Measurements from ENCODE around the gene FPR1. TPM values are rescaled to one million over a fixed set of nuclear protein-coding genes. Genes with fewer than 3 reads are reported as not detected.

FPR1 gene, protein sequence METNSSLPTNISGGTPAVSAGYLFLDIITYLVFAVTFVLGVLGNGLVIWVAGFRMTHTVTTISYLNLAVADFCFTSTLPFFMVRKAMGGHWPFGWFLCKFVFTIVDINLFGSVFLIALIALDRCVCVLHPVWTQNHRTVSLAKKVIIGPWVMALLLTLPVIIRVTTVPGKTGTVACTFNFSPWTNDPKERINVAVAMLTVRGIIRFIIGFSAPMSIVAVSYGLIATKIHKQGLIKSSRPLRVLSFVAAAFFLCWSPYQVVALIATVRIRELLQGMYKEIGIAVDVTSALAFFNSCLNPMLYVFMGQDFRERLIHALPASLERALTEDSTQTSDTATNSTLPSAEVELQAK
- polyA plus RNA-seq (2012; ENCODE audit: missing spikeins), result not detected

DNA sequence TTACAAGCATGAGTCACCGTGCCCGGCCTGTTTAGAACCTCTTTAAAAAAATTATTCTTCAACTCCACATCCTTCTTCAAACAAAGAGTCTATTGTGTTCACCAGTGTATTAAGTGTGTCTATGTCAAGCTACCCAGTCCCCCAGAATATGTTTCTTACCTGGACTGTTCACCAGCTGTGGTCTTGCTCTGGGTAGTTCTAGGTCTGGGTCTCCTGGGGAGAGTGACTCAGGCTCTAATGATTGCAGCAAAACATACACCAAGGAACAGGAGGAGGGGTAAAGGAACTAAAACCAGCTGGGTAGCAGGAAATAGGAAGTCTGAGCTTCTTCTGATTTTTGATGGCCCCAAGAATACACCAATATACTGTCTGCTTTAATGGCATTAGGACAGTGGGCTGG, at the start of gene FPR1:
TSS of gene FPR1 (minus strand) at position 224 of the 400 bp plus-strand sequence. CDS start 4,884 bp downstream, outside the sequence.
- DNase-seq (ENCODE audit: insufficient read length) (no peak), FAIRE-seq (no peak)
- TF ChIP-seq TAF1 (IDR thresholded peaks at IDR 0.05; ENCODE audit: borderline replicate concordance, low read depth, low read length) (no peak), POLR2A (IDR thresholded peaks at IDR 0.05; ENCODE audit: low read depth, low read length) (no peak), POLR2AphosphoS5 (IDR thresholded peaks at IDR 0.05; ENCODE audit: low read depth, low read length) (no peak)

GRCh38 chr19:51800473-51801244, 49.0 kb upstream of the FPR1 start:
- TF ChIP-seq POLR2AphosphoS5 (IDR thresholded peaks at IDR 0.05; ENCODE audit: low read depth, low read length) (no peak), TAF1 (IDR thresholded peaks at IDR 0.05; ENCODE audit: borderline replicate concordance, low read depth, low read length) (no peak), POLR2A (IDR thresholded peaks at IDR 0.05; ENCODE audit: low read depth, low read length) (no peak)
- DNase-seq (ENCODE audit: insufficient read length), result no peak
- no peak for FAIRE-seq

DNA sequence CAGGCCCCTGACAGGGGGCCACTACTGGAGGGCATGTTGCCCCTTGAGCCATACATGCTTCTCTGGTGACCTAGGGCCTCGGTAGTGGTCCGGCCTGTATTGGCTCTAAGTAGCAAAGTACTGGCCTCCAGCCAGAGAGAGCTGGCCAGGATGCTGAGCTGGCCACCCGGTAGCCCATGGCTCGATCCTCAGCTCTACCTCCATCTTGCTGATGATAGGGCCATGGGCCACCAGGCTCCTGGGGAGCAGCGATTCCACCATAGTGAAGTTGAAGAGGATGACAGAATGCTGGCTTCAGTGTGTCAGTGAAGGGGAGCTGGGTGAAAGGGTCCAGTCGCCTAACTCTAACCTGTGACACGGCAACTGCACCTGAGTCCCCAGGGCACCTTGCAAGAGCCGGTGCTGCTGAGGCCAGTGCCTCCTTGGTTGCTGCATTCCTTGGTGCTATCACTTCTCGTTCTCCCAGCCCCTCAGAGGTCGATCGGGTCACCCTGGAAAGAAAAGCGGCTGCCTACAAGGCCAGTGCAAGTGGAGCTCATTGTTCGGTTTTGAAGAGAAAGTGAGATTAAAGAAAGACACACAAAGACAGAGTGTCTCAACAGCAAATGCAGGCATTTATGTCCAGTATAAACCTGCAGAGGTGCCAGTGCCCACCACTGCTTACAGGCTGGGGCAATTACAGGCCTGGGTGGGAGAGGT, 48.2 kb upstream of the FPR1 start:
- TF ChIP-seq POLR2A (IDR thresholded peaks at IDR 0.05; ENCODE audit: low read depth, low read length) (no peak), TAF1 (IDR thresholded peaks at IDR 0.05; ENCODE audit: borderline replicate concordance, low read depth, low read length) (no peak), POLR2AphosphoS5 (IDR thresholded peaks at IDR 0.05; ENCODE audit: low read depth, low read length) (no peak)
- DNase-seq (ENCODE audit: insufficient read length), result no peak
- no peak for FAIRE-seq

- DNase-seq (ENCODE audit: insufficient read length) (no peak), FAIRE-seq (no peak)
- TF ChIP-seq POLR2AphosphoS5 (IDR thresholded peaks at IDR 0.05; ENCODE audit: low read depth, low read length), result no peak
- TF ChIP-seq POLR2A (IDR thresholded peaks at IDR 0.05; ENCODE audit: low read depth, low read length), result no peak
- no peak for TF ChIP-seq TAF1 (IDR thresholded peaks at IDR 0.05; ENCODE audit: borderline replicate concordance, low read depth, low read length)
Observed at GRCh38 chr19:51799034-51799773, 47.5 kb upstream of the FPR1 start.

GRCh38 chr19:51798062-51798461, 46.4 kb upstream of the FPR1 start:
- TF ChIP-seq TAF1 (IDR thresholded peaks at IDR 0.05; ENCODE audit: borderline replicate concordance, low read depth, low read length) (no peak), POLR2AphosphoS5 (IDR thresholded peaks at IDR 0.05; ENCODE audit: low read depth, low read length) (no peak), POLR2A (IDR thresholded peaks at IDR 0.05; ENCODE audit: low read depth, low read length) (no peak)
- no peak for DNase-seq (ENCODE audit: insufficient read length)
- no peak for FAIRE-seq

DNA sequence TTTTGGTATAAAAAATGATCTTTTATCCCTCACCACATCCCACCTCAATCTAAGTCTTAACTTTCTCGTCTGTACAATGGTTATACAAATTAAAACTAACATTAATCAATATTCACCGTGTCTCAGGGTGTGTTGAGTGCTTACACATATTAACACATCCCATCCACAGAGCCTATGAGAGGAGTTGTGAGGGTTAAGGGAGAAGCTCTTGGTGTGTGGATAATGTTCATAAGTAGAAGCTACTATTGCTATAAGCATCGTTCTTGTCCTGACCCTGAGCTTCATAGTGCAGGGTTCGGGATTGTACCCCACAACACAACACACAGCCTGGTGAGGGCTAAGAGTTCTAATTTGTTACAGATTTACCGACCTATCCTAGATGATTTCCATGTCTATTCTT, 45.8 kb upstream of the FPR1 start:
- DNase-seq (ENCODE audit: insufficient read length) (no peak), FAIRE-seq (no peak)
- no peak for TF ChIP-seq TAF1 (IDR thresholded peaks at IDR 0.05; ENCODE audit: borderline replicate concordance, low read depth, low read length)
- no peak for TF ChIP-seq POLR2AphosphoS5 (IDR thresholded peaks at IDR 0.05; ENCODE audit: low read depth, low read length)
- no peak for TF ChIP-seq POLR2A (IDR thresholded peaks at IDR 0.05; ENCODE audit: low read depth, low read length)

GRCh38 chr19:51796195-51796679, 44.6 kb upstream of the FPR1 start:
- DNase-seq (ENCODE audit: insufficient read length), result no peak
- no peak for FAIRE-seq
- TF ChIP-seq TAF1 (IDR thresholded peaks at IDR 0.05; ENCODE audit: borderline replicate concordance, low read depth, low read length) (no peak), POLR2AphosphoS5 (IDR thresholded peaks at IDR 0.05; ENCODE audit: low read depth, low read length) (no peak), POLR2A (IDR thresholded peaks at IDR 0.05; ENCODE audit: low read depth, low read length) (no peak)

DNA sequence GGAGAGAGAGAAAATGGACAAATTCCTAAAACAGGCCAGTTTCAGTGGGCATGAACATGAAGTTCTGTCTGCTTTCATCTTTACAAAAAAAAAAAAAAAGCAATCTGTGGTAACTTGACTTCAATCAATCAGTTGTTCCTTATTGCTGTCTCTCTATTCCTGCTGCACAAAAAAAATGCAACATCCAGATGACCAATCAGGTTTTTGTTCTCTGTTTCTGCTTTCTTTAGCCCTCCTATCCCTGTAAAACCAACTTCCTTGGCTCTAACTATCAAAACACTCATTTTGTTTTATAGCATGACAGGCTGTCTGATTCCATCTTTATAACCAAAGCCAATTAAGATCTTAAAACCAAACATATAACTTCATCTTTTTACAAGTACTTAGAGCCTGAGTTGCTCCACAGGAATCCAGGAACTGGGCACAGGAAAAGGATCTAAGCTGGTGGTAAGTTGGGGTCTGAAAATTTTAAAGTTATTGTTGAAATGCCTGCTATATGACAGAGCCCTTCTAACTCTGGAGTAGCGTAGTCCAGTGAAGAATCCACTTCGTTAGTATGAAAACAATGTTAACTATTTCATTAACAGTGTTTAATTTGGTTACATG, 43.3 kb upstream of the FPR1 start, which contains the start of gene FPR3:
TSS of gene FPR3 (plus strand) at position 273 of the 606 bp plus-strand sequence. CDS start 28,592 bp downstream, outside the sequence.
- no peak for FAIRE-seq

DNA sequence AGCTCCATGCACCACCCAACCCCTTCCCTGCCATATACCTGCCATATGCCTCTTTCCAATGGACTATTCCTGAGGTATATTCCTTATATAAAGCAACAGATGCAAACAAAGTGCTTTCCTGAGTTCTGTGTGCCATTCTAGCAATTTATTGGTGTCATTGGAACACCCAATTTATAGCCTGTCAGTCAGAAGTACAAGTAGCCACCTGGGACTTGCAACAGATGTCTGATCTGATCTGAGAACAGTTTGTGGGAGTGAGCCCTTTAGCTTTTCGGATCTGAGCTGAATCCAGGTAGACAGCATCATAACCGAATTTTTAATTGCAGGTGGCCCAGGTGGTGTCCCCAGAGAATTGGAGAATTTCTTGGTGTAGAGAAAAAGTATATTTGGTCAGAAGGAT, 42.3 kb upstream of the FPR1 start:
- no peak for FAIRE-seq
- DNase-seq (ENCODE audit: insufficient read length), result no peak
- no peak for TF ChIP-seq POLR2AphosphoS5 (IDR thresholded peaks at IDR 0.05; ENCODE audit: low read depth, low read length)
- TF ChIP-seq POLR2A (IDR thresholded peaks at IDR 0.05; ENCODE audit: low read depth, low read length), result no peak
- no peak for TF ChIP-seq TAF1 (IDR thresholded peaks at IDR 0.05; ENCODE audit: borderline replicate concordance, low read depth, low read length)

More for the DNA sequence above, 43.3 kb upstream of the FPR1 start, which contains the start of gene FPR3:
- no peak for DNase-seq (ENCODE audit: insufficient read length)
- TF ChIP-seq POLR2AphosphoS5 (IDR thresholded peaks at IDR 0.05; ENCODE audit: low read depth, low read length), result no peak
- TF ChIP-seq TAF1 (IDR thresholded peaks at IDR 0.05; ENCODE audit: borderline replicate concordance, low read depth, low read length), result no peak
- TF ChIP-seq POLR2A (IDR thresholded peaks at IDR 0.05; ENCODE audit: low read depth, low read length), result no peak

DNA sequence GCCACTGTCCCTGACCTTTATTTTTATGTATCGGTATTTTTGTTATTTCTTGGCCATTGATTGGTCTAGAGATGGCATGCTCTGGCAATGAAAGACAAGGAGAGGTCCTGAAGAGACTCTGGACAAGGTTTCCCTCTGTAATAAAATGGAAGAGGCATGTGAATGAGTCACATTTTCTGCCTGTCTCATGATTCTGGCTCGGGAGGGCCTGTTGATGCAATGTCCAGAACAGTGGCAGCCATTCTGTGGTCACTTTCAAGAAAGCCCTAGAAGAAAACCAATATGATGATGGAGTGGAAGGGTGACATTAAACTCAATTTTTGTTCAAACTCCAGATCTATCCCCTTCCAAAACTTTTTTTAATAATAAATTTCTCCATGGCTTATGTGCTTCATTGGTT, 41.3 kb upstream of the FPR1 start:
- no peak for TF ChIP-seq POLR2A (IDR thresholded peaks at IDR 0.05; ENCODE audit: low read depth, low read length)
- TF ChIP-seq POLR2AphosphoS5 (IDR thresholded peaks at IDR 0.05; ENCODE audit: low read depth, low read length), result no peak
- TF ChIP-seq TAF1 (IDR thresholded peaks at IDR 0.05; ENCODE audit: borderline replicate concordance, low read depth, low read length), result no peak
- FAIRE-seq, result no peak
- DNase-seq (ENCODE audit: insufficient read length), result no peak
